AG04450 (cell line): Measurements from ENCODE around the gene ATXN1. TPM values are rescaled to one million over a fixed set of nuclear protein-coding genes. Genes with fewer than 3 reads are reported as not detected.
A peak's percentile ranks its signal among the peaks of the same experiment; 100 is the strongest.
"Not testable (repeated sequence)": the region's sequence is repeated elsewhere in the genome, so short reads cannot be mapped to it uniquely, and the experiment has no call there.

Experiments used
- CTCF ChIA-PET: fragments of 300-600, 350-600 bp; formaldehyde crosslinking; extraction: SDS; loops from one replicate; lab custom pipeline; 2022; ENCODE audit warnings: antibody characterized with exemption, inconsistent platforms; lab: Charles Lee
- POLR2A ChIA-PET: fragments of 350-600 bp; formaldehyde crosslinking; extraction: SDS; loops from one replicate; lab custom pipeline; 2021; ENCODE audit warnings: antibody characterized with exemption, inconsistent platforms; lab: Yijun Ruan, JAX
- DNase-seq: peaks from one replicate; pipeline ENCODE4 v3.0.0-alpha.2; 2011; ENCODE audit warnings: low read depth, low spot score
- H3K27ac ChIP-seq: one replicate; pipeline ENCODE4 v1.5.1; 2012; ENCODE audit warnings: low read depth, low read length, control low read depth
- H3K27me3 ChIP-seq: one replicate; pipeline ENCODE4 v1.6.0; 2012; ENCODE audit warnings: low read length; ENCODE audit not compliant: control insufficient read depth, insufficient read depth
- H3K4me3 ChIP-seq: 2 replicates; pipeline ENCODE4 v1.5.1; 2011; ENCODE audit warnings: mild to moderate bottlenecking, low read depth, low read length, control low read depth
- H3K9me3 ChIP-seq: 2 replicates; pipeline ENCODE4 v1.5.1; 2012; ENCODE audit warnings: low read length; ENCODE audit not compliant: control insufficient read depth, insufficient read depth
- CTCF ChIP-seq: IDR thresholded peaks from 2 replicates; pipeline ENCODE4 v1.5.1; 2011; ENCODE audit warnings: low read depth, low read length, control low read depth, inconsistent platforms
- polyA plus RNA-seq: library from polyadenylated mRNA; depleted of rRNA; stranded (reverse); fragments of >200 nt; gene quantifications from 2 replicates; pipeline ENCODE4 v1.2.3, GENCODE V29; 2011

Gene ATXN1
- polyA plus RNA-seq, 1 experiment, result 12.6 TPM

GRCh38 chr6:16705081-16705993, 55.9 kb downstream of the ATXN1 start:
- ChIA-PET CTCF (no interaction called here), POLR2A (no interaction called here)
- Histone ChIP-seq H3K27me3 (no peaks in the 10 kb centered on the region), H3K4me3 (peak overlapping the region; percentile 34; the same call in 1 of the 2 replicates), H3K9me3 (no peaks in the 10 kb centered on the region), H3K27ac (peak overlapping the region; percentile 80)
- no peak for DNase-seq
- no peak for TF ChIP-seq CTCF

- H3K9me3 ChIP-seq, result no peaks in the 10 kb centered on the region
- no peak for DNase-seq
- H3K27ac ChIP-seq, result peak overlapping the region; percentile 80
- TF ChIP-seq CTCF, result no peak
- CTCF ChIA-PET, result no interaction called here
- H3K4me3 ChIP-seq, result peak overlapping the region; percentile 34
- POLR2A ChIA-PET, result no interaction called here
- H3K27me3 ChIP-seq, result no peaks in the 10 kb centered on the region
Observed at GRCh38 chr6:16704401-16705045, 56.7 kb downstream of the ATXN1 start.

GRCh38 chr6:16702627-16703378, 58.5 kb downstream of the ATXN1 start:
- H3K4me3 ChIP-seq, CTCF ChIA-PET, DNase-seq, H3K27ac ChIP-seq, H3K27me3 ChIP-seq, POLR2A ChIA-PET, H3K9me3 ChIP-seq: not testable (repeated sequence)

GRCh38 chr6:16700916-16701234, 60.4 kb downstream of the ATXN1 start:
- no peak overlapping the region for H3K27ac ChIP-seq
- DNase-seq, result no peak
- no peak for TF ChIP-seq CTCF
- no peaks in the 10 kb centered on the region for H3K9me3 ChIP-seq
- ChIA-PET CTCF (interaction anchor here (0.5 kb wide), 1 partner anchor 103 kb away, joined by 3 read pairs; no protein-coding TSS in a partner anchor), POLR2A (no interaction called here)
- H3K4me3 ChIP-seq, result no peak overlapping the region
- H3K27me3 ChIP-seq, result no peaks in the 10 kb centered on the region

- Histone ChIP-seq H3K27me3 (no peaks in the 10 kb centered on the region), H3K9me3 (no peaks in the 10 kb centered on the region), H3K4me3 (peak overlapping the region; percentile 27; the same call in 1 of the 2 replicates), H3K27ac (no peak overlapping the region)
- no peak for DNase-seq
- ChIA-PET POLR2A (interaction anchor here (1.7 kb wide), 1 partner anchor 13 kb away, joined by 4 read pairs; no protein-coding TSS in a partner anchor), CTCF (interaction anchor here (0.5 to 2.2 kb wide), 2 partner anchors 11 to 102 kb away, joined by 3 to 5 read pairs; no protein-coding TSS in a partner anchor)
- no peak for TF ChIP-seq CTCF
Observed at GRCh38 chr6:16700202-16700915, 60.9 kb downstream of the ATXN1 start.
